Neural progenitor cell (in vitro differentiated cells): Measurements from ENCODE around the gene POFUT2. TPM values are rescaled to one million over a fixed set of nuclear protein-coding genes. Genes with fewer than 3 reads are reported as not detected.

ENCODE experiments used
- DNase-seq: peaks from one replicate; pipeline ENCODE4 v3.0.0-alpha.2; 2016; ENCODE audit warnings: low spot score
- H2AFZ ChIP-seq: fragments of 200-600 bp; sonication (generic); replicated peaks from 2 replicates; pipeline ENCODE4 v1.6.1; 2016; ENCODE audit warnings: antibody characterized with exemption
- H3F3A ChIP-seq: fragments of 200-600 bp; sonication (generic); 2 replicates; pipeline ENCODE4 v1.6.1; 2016; ENCODE audit warnings: antibody characterized with exemption, low read depth
- H3K27ac ChIP-seq: fragments of 200-600 bp; sonication (generic); 2 replicates; pipeline ENCODE4 v1.5.1; 2016; ENCODE audit warnings: mild to moderate bottlenecking
- H3K27me3 ChIP-seq: fragments of 200-600 bp; sonication (generic); 2 replicates; pipeline ENCODE4 v1.6.1; 2016; ENCODE audit warnings: mild to moderate bottlenecking, moderate library complexity
- H3K36me3 ChIP-seq: fragments of 200-600 bp; sonication (generic); 2 replicates; pipeline ENCODE4 v1.5.1; 2016
- H3K4me1 ChIP-seq: fragments of 200-600 bp; sonication (generic); 2 replicates; pipeline ENCODE4 v1.6.1; 2016; ENCODE audit warnings: mixed run types
- H3K4me2 ChIP-seq: fragments of 200-600 bp; sonication (generic); 2 replicates; pipeline ENCODE4 v1.6.1; 2016
- H3K4me3 ChIP-seq: fragments of 200-600 bp; sonication (generic); 2 replicates; pipeline ENCODE4 v1.5.1; 2016
- H3K79me2 ChIP-seq: fragments of 200-600 bp; sonication (generic); 2 replicates; pipeline ENCODE4 v1.6.1; 2016; ENCODE audit warnings: low read depth
- H3K9ac ChIP-seq: fragments of 200-600 bp; sonication (generic); 2 replicates; pipeline ENCODE4 v1.6.1; 2016
- H3K9me3 ChIP-seq: fragments of 200-600 bp; sonication (generic); 2 replicates; pipeline ENCODE4 v1.5.1; 2016; ENCODE audit warnings: low read depth
- H4K20me1 ChIP-seq: fragments of 200-600 bp; sonication (generic); 2 replicates; pipeline ENCODE4 v1.6.1; 2016; ENCODE audit warnings: low read depth
- H3K27ac Mint-ChIP-seq: 3 replicates; pipeline ENCODE4 v1.8.0; 2021; ENCODE audit warnings: mixed read lengths
- H3K27me3 Mint-ChIP-seq: 2 replicates; pipeline ENCODE4 v1.8.0; 2022; ENCODE audit warnings: low read depth, mild to moderate bottlenecking, inconsistent platforms, moderate library complexity, mixed read lengths; ENCODE audit not compliant: insufficient read depth
- H3K36me3 Mint-ChIP-seq: 3 replicates; pipeline ENCODE4 v1.8.0; 2021; ENCODE audit warnings: mixed read lengths
- H3K4me1 Mint-ChIP-seq: 3 replicates; pipeline ENCODE4 v1.8.0; 2021; ENCODE audit warnings: mixed read lengths
- H3K4me3 Mint-ChIP-seq: 3 replicates; pipeline ENCODE4 v1.8.0; 2021; ENCODE audit warnings: mild to moderate bottlenecking, moderate library complexity, mixed read lengths
- H3K9me3 Mint-ChIP-seq: 3 replicates; pipeline ENCODE4 v1.8.0; 2020; ENCODE audit warnings: mixed read lengths
- EZH2 ChIP-seq: fragments of 200-600 bp; sonication (generic); IDR thresholded peaks from 2 replicates; pipeline ENCODE4 v1.6.1; 2017; ENCODE audit warnings: antibody characterized with exemption, mild to moderate bottlenecking, moderate library complexity
- EZH2phosphoT487 ChIP-seq: fragments of 200-600 bp; sonication (generic); IDR thresholded peaks from 2 replicates; pipeline ENCODE4 v1.6.1; 2017; ENCODE audit warnings: antibody characterized with exemption
- total RNA-seq: library from RNA; depleted of rRNA; stranded (reverse); fragments of >200 nt; gene quantifications from 2 replicates; pipeline ENCODE4 v1.2.3, GENCODE V29; 2015; ENCODE audit warnings: low replicate concordance
- TF ChIP-seq, protein P1 (sequence below): fragments of 200-600 bp; sonication (generic); IDR thresholded peaks from 2 replicates; pipeline ENCODE4 v1.5.1; 2017; ENCODE audit warnings: antibody characterized with exemption, mild to moderate bottlenecking

The POFUT2 gene
- total RNA-seq, 1 donor from 2014 or later, result 28.5 TPM

DNA sequence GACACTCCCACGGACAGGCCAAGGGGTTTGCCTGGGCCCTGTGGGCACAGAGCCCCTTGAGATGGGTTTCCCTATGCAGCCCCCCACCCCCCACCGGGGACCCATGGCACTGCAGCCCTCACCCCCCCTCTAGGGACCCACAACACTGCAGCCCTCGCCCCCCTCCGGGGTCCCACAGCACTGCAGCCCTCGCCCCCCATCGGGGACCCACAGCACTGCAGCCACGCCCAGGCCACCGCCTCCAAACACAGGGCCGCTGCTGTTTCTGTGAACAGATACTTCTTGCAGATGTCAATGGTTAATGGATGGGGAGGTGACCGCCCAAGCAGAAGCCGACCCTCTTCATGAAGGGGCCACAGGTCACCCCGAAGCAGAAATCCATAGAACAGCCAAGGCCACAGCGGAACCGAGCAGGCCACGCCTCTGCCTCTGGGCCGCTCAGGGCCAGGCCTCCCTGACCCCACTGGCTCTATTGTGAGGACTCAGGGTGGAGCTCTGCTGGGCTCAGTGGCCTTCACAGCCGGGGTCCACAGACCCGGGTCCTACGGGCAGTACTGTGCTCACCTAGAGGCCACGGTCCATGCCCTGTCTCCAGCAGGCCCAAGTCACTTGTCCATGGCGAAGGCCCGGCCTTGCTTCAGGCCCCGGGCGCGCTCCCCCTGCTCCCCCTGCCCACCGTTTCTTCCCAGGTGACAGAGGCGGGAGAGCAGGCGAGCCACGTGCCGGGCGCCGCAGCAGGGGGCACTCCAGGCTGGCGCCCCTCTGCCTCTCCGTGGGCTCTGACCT, 4.1 kb upstream of the POFUT2 start:
- Mint-ChIP-seq H3K27me3 (peaks cover 5% of the 10 kb centered on the region), H3K36me3 (peaks cover 5% of the 10 kb centered on the region), H3K4me3 (no peak overlapping the region), H3K4me1 (peaks cover 53% of the 10 kb centered on the region), H3K9me3 (peaks cover 5% of the 10 kb centered on the region), H3K27ac (no peak overlapping the region)
- Histone ChIP-seq H3K4me2 (peak overlapping the region; percentile 25), H3K4me3 (no peak overlapping the region), H2AFZ (no peak overlapping the region), H3K79me2 (peaks cover 10% of the 10 kb centered on the region), H3K9me3 (no peaks in the 10 kb centered on the region), H3K27ac (no peak overlapping the region), H3K4me1 (peaks cover 21% of the 10 kb centered on the region), H4K20me1 (peaks cover 12% of the 10 kb centered on the region), H3K36me3 (no peaks in the 10 kb centered on the region), H3K27me3 (no peaks in the 10 kb centered on the region), H3F3A (peaks cover 16% of the 10 kb centered on the region), H3K9ac (no peak overlapping the region)
- TF ChIP-seq, protein P1, sequence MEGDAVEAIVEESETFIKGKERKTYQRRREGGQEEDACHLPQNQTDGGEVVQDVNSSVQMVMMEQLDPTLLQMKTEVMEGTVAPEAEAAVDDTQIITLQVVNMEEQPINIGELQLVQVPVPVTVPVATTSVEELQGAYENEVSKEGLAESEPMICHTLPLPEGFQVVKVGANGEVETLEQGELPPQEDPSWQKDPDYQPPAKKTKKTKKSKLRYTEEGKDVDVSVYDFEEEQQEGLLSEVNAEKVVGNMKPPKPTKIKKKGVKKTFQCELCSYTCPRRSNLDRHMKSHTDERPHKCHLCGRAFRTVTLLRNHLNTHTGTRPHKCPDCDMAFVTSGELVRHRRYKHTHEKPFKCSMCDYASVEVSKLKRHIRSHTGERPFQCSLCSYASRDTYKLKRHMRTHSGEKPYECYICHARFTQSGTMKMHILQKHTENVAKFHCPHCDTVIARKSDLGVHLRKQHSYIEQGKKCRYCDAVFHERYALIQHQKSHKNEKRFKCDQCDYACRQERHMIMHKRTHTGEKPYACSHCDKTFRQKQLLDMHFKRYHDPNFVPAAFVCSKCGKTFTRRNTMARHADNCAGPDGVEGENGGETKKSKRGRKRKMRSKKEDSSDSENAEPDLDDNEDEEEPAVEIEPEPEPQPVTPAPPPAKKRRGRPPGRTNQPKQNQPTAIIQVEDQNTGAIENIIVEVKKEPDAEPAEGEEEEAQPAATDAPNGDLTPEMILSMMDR, result no peak
- TF ChIP-seq EZH2phosphoT487 (no peak), EZH2 (no peak)
- no peak for DNase-seq

- DNase-seq, result no peak
- Mint-ChIP-seq H3K27me3 (peaks cover 5% of the 10 kb centered on the region), H3K9me3 (no peaks in the 10 kb centered on the region), H3K4me1 (peaks cover 53% of the 10 kb centered on the region), H3K4me3 (no peak overlapping the region), H3K27ac (peak overlapping the region; percentile 28), H3K36me3 (no peaks in the 10 kb centered on the region)
- H3F3A ChIP-seq, result peaks cover 22% of the 10 kb centered on the region
- H3K36me3 ChIP-seq, result no peaks in the 10 kb centered on the region
- peaks cover 19% of the 10 kb centered on the region for H4K20me1 ChIP-seq
- no peak overlapping the region for H3K27ac ChIP-seq
- H3K9ac ChIP-seq, result no peak overlapping the region
- no peak overlapping the region for H2AFZ ChIP-seq
- peaks cover 26% of the 10 kb centered on the region for H3K4me1 ChIP-seq
- peaks cover 17% of the 10 kb centered on the region for H3K79me2 ChIP-seq
- H3K9me3 ChIP-seq, result no peaks in the 10 kb centered on the region
- no peak overlapping the region for H3K4me2 ChIP-seq
- H3K27me3 ChIP-seq, result no peaks in the 10 kb centered on the region
- no peak overlapping the region for H3K4me3 ChIP-seq
- TF ChIP-seq EZH2 (no peak), EZH2phosphoT487 (no peak)
- TF ChIP-seq, protein P1, result no peak
These were observed 3.4 kb upstream of the POFUT2 start for GRCh38 chr21:45290948-45291612.

- no peak for DNase-seq
- peaks cover 7% of the 10 kb centered on the region for H3K36me3 Mint-ChIP-seq
- no peak overlapping the region for H3K27ac Mint-ChIP-seq
- Histone ChIP-seq H3K4me1 (peaks cover 26% of the 10 kb centered on the region), H3K27me3 (no peaks in the 10 kb centered on the region), H3K36me3 (peaks cover 3% of the 10 kb centered on the region), H3K4me3 (no peak overlapping the region), H3K79me2 (peaks cover 28% of the 10 kb centered on the region), H3K9me3 (no peaks in the 10 kb centered on the region), H3F3A (peaks cover 22% of the 10 kb centered on the region), H2AFZ (no peak overlapping the region), H3K9ac (no peak overlapping the region), H3K4me2 (no peak overlapping the region), H4K20me1 (peaks cover 31% of the 10 kb centered on the region), H3K27ac (no peak overlapping the region)
- TF ChIP-seq, protein P1, result peak; percentile 25
- TF ChIP-seq EZH2phosphoT487 (no peak), EZH2 (no peak)
- no peaks in the 10 kb centered on the region for H3K27me3 Mint-ChIP-seq
- H3K9me3 Mint-ChIP-seq, result no peaks in the 10 kb centered on the region
- H3K4me3 Mint-ChIP-seq, result peak overlapping the region; percentile 80
- peaks cover 51% of the 10 kb centered on the region for H3K4me1 Mint-ChIP-seq
These were observed 2.2 kb upstream of the POFUT2 start for GRCh38 chr21:45289655-45290515.
